ENCODE data around the gene HGFAC. TPM values are rescaled to one million over a fixed set of nuclear protein-coding genes. Genes with fewer than 3 reads are reported as not detected.

HGFAC gene
- total RNA-seq, 1 experiment from 2014 or later, result 0.37 TPM

DNA sequence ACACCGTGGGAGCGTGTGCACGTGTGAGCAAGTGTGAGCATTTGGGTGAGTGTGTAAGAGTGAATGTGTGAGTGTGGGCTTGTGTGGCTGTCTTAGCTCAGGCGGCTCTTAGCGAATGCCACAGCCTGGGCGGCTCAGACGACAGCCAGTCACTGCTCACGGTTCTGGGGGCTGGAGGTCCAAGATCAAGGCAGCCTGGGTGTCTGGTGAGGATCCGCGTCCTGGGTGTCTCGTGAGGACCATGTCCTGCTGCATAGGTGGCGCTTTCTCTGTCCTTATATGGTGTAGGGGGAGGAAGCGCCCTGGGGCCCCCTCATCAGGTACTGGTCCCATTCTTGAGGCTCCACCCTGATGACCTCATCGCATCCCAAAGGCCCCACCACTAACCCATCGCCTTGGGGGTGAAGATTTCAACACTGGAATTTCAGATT, 25.8 kb downstream of the HGFAC start:
- TF ChIP-seq, protein P1, sequence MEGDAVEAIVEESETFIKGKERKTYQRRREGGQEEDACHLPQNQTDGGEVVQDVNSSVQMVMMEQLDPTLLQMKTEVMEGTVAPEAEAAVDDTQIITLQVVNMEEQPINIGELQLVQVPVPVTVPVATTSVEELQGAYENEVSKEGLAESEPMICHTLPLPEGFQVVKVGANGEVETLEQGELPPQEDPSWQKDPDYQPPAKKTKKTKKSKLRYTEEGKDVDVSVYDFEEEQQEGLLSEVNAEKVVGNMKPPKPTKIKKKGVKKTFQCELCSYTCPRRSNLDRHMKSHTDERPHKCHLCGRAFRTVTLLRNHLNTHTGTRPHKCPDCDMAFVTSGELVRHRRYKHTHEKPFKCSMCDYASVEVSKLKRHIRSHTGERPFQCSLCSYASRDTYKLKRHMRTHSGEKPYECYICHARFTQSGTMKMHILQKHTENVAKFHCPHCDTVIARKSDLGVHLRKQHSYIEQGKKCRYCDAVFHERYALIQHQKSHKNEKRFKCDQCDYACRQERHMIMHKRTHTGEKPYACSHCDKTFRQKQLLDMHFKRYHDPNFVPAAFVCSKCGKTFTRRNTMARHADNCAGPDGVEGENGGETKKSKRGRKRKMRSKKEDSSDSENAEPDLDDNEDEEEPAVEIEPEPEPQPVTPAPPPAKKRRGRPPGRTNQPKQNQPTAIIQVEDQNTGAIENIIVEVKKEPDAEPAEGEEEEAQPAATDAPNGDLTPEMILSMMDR (conservative IDR thresholded peaks at IDR 0.05), result no peak
- Histone ChIP-seq H2AFZ (ENCODE audit: low read length) (no peak overlapping the region), H4K91ac (ENCODE audit: insufficient read length, low read depth, low read length) (no peak overlapping the region), H4K5ac (ENCODE audit: insufficient read length, low read depth, low read length) (no peak overlapping the region), H3K4ac (ENCODE audit: low read depth, low read length) (no peak overlapping the region), H3K18ac (ENCODE audit: insufficient read length, low read depth, low read length) (no peak overlapping the region), H2BK120ac (ENCODE audit: low read depth, low read length, poor library complexity, severe bottlenecking) (no peak overlapping the region), H3K9ac (ENCODE audit: extremely low read depth, insufficient read length, low read length) (no peak overlapping the region), H4K8ac (replicated peaks; ENCODE audit: insufficient read length, low read depth, low read length) (no peak overlapping the region), H3K4me2 (ENCODE audit: insufficient read depth, insufficient read length, low read length) (no peak overlapping the region), H3K23me2 (ENCODE audit: insufficient read length, low read depth, low read length, poor library complexity, severe bottlenecking) (no peaks in the 10 kb centered on the region), H3T11ph (ENCODE audit: low read length) (no peak overlapping the region), H3K14ac (ENCODE audit: insufficient read depth, low read length) (no peak overlapping the region), H4K20me1 (ENCODE audit: control insufficient read depth, insufficient read depth, insufficient read length) (no peaks in the 10 kb centered on the region), H3K79me1 (ENCODE audit: insufficient read depth, low read depth, low read length, poor library complexity, severe bottlenecking) (no peaks in the 10 kb centered on the region), H2BK12ac (ENCODE audit: insufficient read length, low read depth, low read length) (no peak overlapping the region), H3K4me1 (ENCODE audit: insufficient read depth, low read length) (no peaks in the 10 kb centered on the region), H3K27me3 (ENCODE audit: insufficient read depth, low read length) (peaks cover 6% of the 10 kb centered on the region; the same call in 1 of the 2 replicates), H3K56ac (ENCODE audit: insufficient read length, low read depth, low read length) (no peak overlapping the region), H3K23ac (ENCODE audit: insufficient read length, low read depth, low read length) (no peak overlapping the region), H3K27ac (ENCODE audit: insufficient read length, low read depth, low read length) (no peak overlapping the region), H3K9me3 (ENCODE audit: control insufficient read depth, low read depth, low read length) (no peaks in the 10 kb centered on the region), H2BK15ac (ENCODE audit: low read depth, low read length) (no peak overlapping the region), H2BK20ac (ENCODE audit: low read depth, low read length, poor library complexity, severe bottlenecking) (no peak overlapping the region), H3K79me2 (ENCODE audit: insufficient read depth, low read length) (no peaks in the 10 kb centered on the region), H2AK5ac (ENCODE audit: insufficient read length, low read length) (no peak overlapping the region), H2BK5ac (ENCODE audit: insufficient read length, low read length) (no peak overlapping the region)
- no peaks in the 10 kb centered on the region for H3K9me3 Mint-ChIP-seq
- peaks cover 59% of the 10 kb centered on the region for H3K27me3 Mint-ChIP-seq (ENCODE audit: low read depth)
- no CpG with 5 or more reads among the region's 15 CpGs for WGBS (ENCODE audit: extremely low coverage, insufficient read length, low lambda C conversion rate)
- peaks cover 6 to 7% of the 10 kb centered on the region in 2 experiments; a peak in 1 of 4 replicates for H3K4me1 Mint-ChIP-seq
- no peak for DNase-seq
- no peak overlapping the region for H3K27ac Mint-ChIP-seq
- H3K36me3 Mint-ChIP-seq (ENCODE audit: insufficient read depth in 1 of 3, low read depth in 3 of 3), result no peaks in the 10 kb centered on the region
- H3K4me3 Mint-ChIP-seq, result no peak overlapping the region

Measured in H9 (cell line).